CD8-positive, alpha-beta memory T cell (primary cell): Measurements from ENCODE around the gene SLC34A1. TPM values are rescaled to one million over a fixed set of nuclear protein-coding genes. Genes with fewer than 3 reads are reported as not detected.

Experiments
- CTCF ChIA-PET: fragments of 350-600 bp; sonication (Branson Sonifier 250); formaldehyde crosslinking; loops from one replicate; lab custom pipeline; 2021; ENCODE audit warnings: antibody characterized with exemption; lab: Charles Lee
- POLR2A ChIA-PET: fragments of 350-600 bp; sonication (Branson Sonifier 250); formaldehyde crosslinking; loops from one replicate; lab custom pipeline; 2021; ENCODE audit warnings: antibody characterized with exemption; lab: Charles Lee
- DNase-seq, 5 donors: peaks; one replicate each; pipeline versions ENCODE4 v3.0.0 to v3.0.0-alpha.2; 2020 to 2022; ENCODE audit warnings: mixed read lengths in 1 of 5
- H3K27ac ChIP-seq: one replicate; pipeline ENCODE4 v1.7.0; 2013; ENCODE audit warnings: low read depth, mild to moderate bottlenecking, low read length, moderate library complexity
- H3K27me3 ChIP-seq: 2 replicates; pipeline ENCODE4 v1.7.0; 2013; ENCODE audit warnings: low read length, mild to moderate bottlenecking; ENCODE audit not compliant: insufficient read depth, poor library complexity, severe bottlenecking
- H3K36me3 ChIP-seq: 2 replicates; pipeline ENCODE4 v1.7.0; 2013; ENCODE audit warnings: mild to moderate bottlenecking, low read length, moderate library complexity; ENCODE audit not compliant: insufficient read depth
- H3K4me1 ChIP-seq: 2 replicates; pipeline ENCODE4 v1.7.0; 2013; ENCODE audit warnings: mild to moderate bottlenecking, low read length, moderate library complexity; ENCODE audit not compliant: insufficient read depth
- H3K4me3 ChIP-seq: 2 replicates; pipeline ENCODE4 v1.7.0; 2013; ENCODE audit warnings: mild to moderate bottlenecking, low read length
- H3K9me3 ChIP-seq: 2 replicates; pipeline ENCODE4 v1.7.0; 2013; ENCODE audit warnings: mild to moderate bottlenecking, low read length
- H3K27ac Mint-ChIP-seq, 8 donors: one replicate each; pipeline ENCODE4 v1.8.0; 2020 to 2021; ENCODE audit warnings: mixed read lengths in 8 of 8, mild to moderate bottlenecking in 6 of 8, inconsistent platforms in 3 of 8, moderate library complexity in 3 of 8
- H3K27me3 Mint-ChIP-seq, 2 donors: one replicate each; pipeline ENCODE4 v1.8.0; 2020 to 2021; ENCODE audit warnings: mixed read lengths in 2 of 2, mild to moderate bottlenecking in 1 of 2, moderate library complexity in 1 of 2
- H3K36me3 Mint-ChIP-seq, 3 donors: one replicate each; pipeline ENCODE4 v1.8.0; 2020 to 2021; ENCODE audit warnings: mixed read lengths in 3 of 3, inconsistent platforms in 1 of 3, mild to moderate bottlenecking in 1 of 3
- H3K4me1 Mint-ChIP-seq, 3 donors: one replicate each; pipeline ENCODE4 v1.8.0; 2020 to 2021; ENCODE audit warnings: mixed read lengths in 3 of 3, inconsistent platforms in 1 of 3, mild to moderate bottlenecking in 1 of 3
- H3K4me3 Mint-ChIP-seq, 7 donors: one replicate each; pipeline ENCODE4 v1.8.0; 2020 to 2021; ENCODE audit warnings: mixed read lengths in 7 of 7, mild to moderate bottlenecking in 6 of 7, moderate library complexity in 4 of 7, inconsistent platforms in 2 of 7
- H3K9me3 Mint-ChIP-seq, 5 donors: one replicate each; pipeline ENCODE4 v1.8.0; 2020 to 2022; ENCODE audit warnings: mixed read lengths in 5 of 5, mild to moderate bottlenecking in 3 of 5, moderate library complexity in 2 of 5, inconsistent platforms in 1 of 5
- polyA plus RNA-seq: library from polyadenylated mRNA; unstranded; fragments of 300-500 nt; fragmentation: Illumina TruSeq; gene quantifications from one replicate; pipeline ENCODE4 v1.2.3, GENCODE V29; 2021
- total RNA-seq, 2 experiments: library from RNA; stranded (reverse); gene quantifications; one replicate each; pipeline ENCODE4 v1.2.3, GENCODE V29; 2021

SLC34A1 gene, protein sequence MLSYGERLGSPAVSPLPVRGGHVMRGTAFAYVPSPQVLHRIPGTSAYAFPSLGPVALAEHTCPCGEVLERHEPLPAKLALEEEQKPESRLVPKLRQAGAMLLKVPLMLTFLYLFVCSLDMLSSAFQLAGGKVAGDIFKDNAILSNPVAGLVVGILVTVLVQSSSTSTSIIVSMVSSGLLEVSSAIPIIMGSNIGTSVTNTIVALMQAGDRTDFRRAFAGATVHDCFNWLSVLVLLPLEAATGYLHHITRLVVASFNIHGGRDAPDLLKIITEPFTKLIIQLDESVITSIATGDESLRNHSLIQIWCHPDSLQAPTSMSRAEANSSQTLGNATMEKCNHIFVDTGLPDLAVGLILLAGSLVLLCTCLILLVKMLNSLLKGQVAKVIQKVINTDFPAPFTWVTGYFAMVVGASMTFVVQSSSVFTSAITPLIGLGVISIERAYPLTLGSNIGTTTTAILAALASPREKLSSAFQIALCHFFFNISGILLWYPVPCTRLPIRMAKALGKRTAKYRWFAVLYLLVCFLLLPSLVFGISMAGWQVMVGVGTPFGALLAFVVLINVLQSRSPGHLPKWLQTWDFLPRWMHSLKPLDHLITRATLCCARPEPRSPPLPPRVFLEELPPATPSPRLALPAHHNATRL
- total RNA-seq (under 1 TPM in 1 of 2 experiments, not detected in 1; 0.09 TPM), polyA plus RNA-seq (0.17 TPM)

GRCh38 chr5:177384134-177384533, at the start of gene SLC34A1:
Gene SLC34A1, plus strand, starts transcription at chr5:177384434. Its CDS starts 1,308 bp downstream, at chr5:177385742.
- Histone ChIP-seq H3K27me3 (no peaks in the 10 kb centered on the region), H3K27ac (no peak within 1 kb of the TSS), H3K4me3 (no peak within 1 kb of the TSS), H3K9me3 (no peaks in the 10 kb centered on the region), H3K4me1 (peaks cover 40% of the 10 kb centered on the region), H3K36me3 (no peaks in the 10 kb centered on the region)
- CTCF ChIA-PET, result interaction anchor here (1.0 to 16.1 kb wide), 3 partner anchors 9 to 20 kb away, joined by 3 to 291 read pairs (median 50); partner anchors contain the start of gene PFN3
- Mint-ChIP-seq H3K9me3 (no peaks in the 10 kb centered on the region), H3K4me3 (peak within 1 kb of the TSS in 2 of 7 donors; percentile 32 to 39), H3K4me1 (peaks cover 23 to 40% (median 27%) of the 10 kb centered on the region in 3 donors), H3K27me3 (peaks cover 0 to 2% of the 10 kb centered on the region in 2 donors), H3K27ac (peak within 1 kb of the TSS in 7 of 8 donors; percentile 31 to 85 (median 63)), H3K36me3 (peaks cover 0 to 2% (median 0%) of the 10 kb centered on the region in 3 donors)
- POLR2A ChIA-PET, result interaction anchor here (1.1 kb wide), 1 partner anchor 48 kb away, joined by 4 read pairs; no protein-coding TSS in a partner anchor
- no peak for DNase-seq

DNA sequence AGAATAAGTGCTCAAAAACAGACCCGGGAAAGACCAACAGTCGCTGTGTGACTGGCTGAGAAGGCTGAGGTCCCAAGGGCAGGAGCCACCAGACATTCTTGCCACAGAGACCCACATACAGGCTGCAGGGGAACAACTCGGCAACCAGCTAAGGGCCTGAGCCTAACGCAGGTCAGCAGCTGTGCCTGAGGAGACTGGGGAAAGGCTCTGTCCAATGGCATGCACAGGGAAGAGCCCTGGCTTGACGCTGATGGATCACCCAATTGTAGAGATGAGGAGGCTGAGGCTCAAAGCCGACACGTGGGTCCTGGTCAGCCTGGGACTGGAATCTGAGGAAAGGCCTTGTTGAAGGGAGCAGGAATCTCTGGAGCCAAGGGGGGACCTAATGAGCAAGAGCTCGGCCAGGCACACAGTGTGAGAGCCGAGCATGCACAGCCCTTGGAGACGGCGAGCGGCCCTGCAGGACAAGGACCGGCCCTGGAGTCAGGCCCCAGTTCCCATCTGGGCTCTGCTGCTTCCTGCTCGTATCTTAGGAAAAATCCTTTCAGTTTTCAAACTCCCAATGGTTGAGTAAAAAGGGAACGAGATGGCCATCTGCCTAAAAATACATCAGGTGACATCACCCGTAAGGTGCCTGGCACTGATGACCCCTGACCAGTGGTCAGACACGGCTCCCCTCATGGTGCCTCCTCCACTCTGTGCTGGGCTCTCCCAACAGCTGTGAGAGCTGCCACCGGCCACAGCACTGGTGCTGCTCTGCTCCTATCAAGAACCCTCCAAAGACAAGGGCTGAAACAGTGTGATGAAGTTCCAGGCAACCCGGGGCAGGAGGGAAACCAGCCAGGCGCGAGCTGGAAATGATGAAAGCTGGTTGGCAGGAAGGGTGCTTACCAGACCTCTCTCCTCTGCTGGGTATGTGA, 49.2 kb upstream of the SLC34A1 start:
- CTCF ChIA-PET, result interaction anchor here (1.3 to 2.5 kb wide), 2 partner anchors 69 to 221 kb away, joined by 3 to 7 read pairs; no protein-coding TSS in a partner anchor

GRCh38 chr5:177335701-177336065, 48.6 kb upstream of the SLC34A1 start:
- Histone ChIP-seq H3K27ac (no peak overlapping the region), H3K27me3 (no peaks in the 10 kb centered on the region), H3K36me3 (peaks cover 77% of the 10 kb centered on the region), H3K4me1 (peaks cover 12% of the 10 kb centered on the region), H3K4me3 (no peak overlapping the region), H3K9me3 (no peaks in the 10 kb centered on the region)
- Mint-ChIP-seq H3K27ac (peak overlapping the region in 1 of 8 donors; percentile 50), H3K4me3 (peak overlapping the region in 1 of 7 donors; percentile 48), H3K4me1 (peaks cover 17 to 26% (median 22%) of the 10 kb centered on the region in 3 donors), H3K36me3 (peaks cover 14 to 87% (median 25%) of the 10 kb centered on the region in 3 donors), H3K27me3 (no peaks in the 10 kb centered on the region), H3K9me3 (no peaks in the 10 kb centered on the region)
- DNase-seq, result no peak
- POLR2A ChIA-PET, result no interaction called here
- CTCF ChIA-PET, result interaction anchor here (1.3 kb wide), 1 partner anchor 222 kb away, joined by 3 read pairs; no protein-coding TSS in a partner anchor

More for the DNA sequence above, 49.2 kb upstream of the SLC34A1 start:
- Histone ChIP-seq H3K9me3 (no peaks in the 10 kb centered on the region), H3K27me3 (no peaks in the 10 kb centered on the region), H3K4me3 (no peak overlapping the region), H3K4me1 (peaks cover 12% of the 10 kb centered on the region), H3K36me3 (peaks cover 77% of the 10 kb centered on the region), H3K27ac (no peak overlapping the region)
- peaks cover 13 to 92% (median 30%) of the 10 kb centered on the region in 3 donors for H3K36me3 Mint-ChIP-seq
- no peaks in the 10 kb centered on the region for H3K9me3 Mint-ChIP-seq
- no peak for DNase-seq
- H3K27ac Mint-ChIP-seq, result peak overlapping the region in 1 of 8 donors; percentile 47
- H3K4me3 Mint-ChIP-seq, result no peak overlapping the region
- POLR2A ChIA-PET, result no interaction called here
- peaks cover 14 to 29% (median 20%) of the 10 kb centered on the region in 3 donors for H3K4me1 Mint-ChIP-seq
- no peaks in the 10 kb centered on the region for H3K27me3 Mint-ChIP-seq

- Mint-ChIP-seq H3K9me3 (no peaks in the 10 kb centered on the region), H3K4me3 (no peak overlapping the region), H3K27ac (peak overlapping the region in 1 of 8 donors; percentile 61), H3K36me3 (peaks cover 14 to 83% (median 24%) of the 10 kb centered on the region in 3 donors), H3K4me1 (peaks cover 17 to 25% (median 22%) of the 10 kb centered on the region in 3 donors), H3K27me3 (no peaks in the 10 kb centered on the region)
- H3K27me3 ChIP-seq, result no peaks in the 10 kb centered on the region
- H3K9me3 ChIP-seq, result no peaks in the 10 kb centered on the region
- peaks cover 12% of the 10 kb centered on the region for H3K4me1 ChIP-seq
- H3K27ac ChIP-seq, result no peak overlapping the region
- peaks cover 77% of the 10 kb centered on the region for H3K36me3 ChIP-seq
- CTCF ChIA-PET, result no interaction called here
- H3K4me3 ChIP-seq, result no peak overlapping the region
- POLR2A ChIA-PET, result no interaction called here
- no peak for DNase-seq
These were observed 48.1 kb upstream of the SLC34A1 start for GRCh38 chr5:177336112-177336511.

GRCh38 chr5:177336603-177337494, 47.4 kb upstream of the SLC34A1 start:
- CTCF ChIA-PET, result no interaction called here
- peaks cover 14 to 83% (median 31%) of the 10 kb centered on the region in 3 donors for H3K36me3 Mint-ChIP-seq
- no peaks in the 10 kb centered on the region for H3K9me3 Mint-ChIP-seq

DNA sequence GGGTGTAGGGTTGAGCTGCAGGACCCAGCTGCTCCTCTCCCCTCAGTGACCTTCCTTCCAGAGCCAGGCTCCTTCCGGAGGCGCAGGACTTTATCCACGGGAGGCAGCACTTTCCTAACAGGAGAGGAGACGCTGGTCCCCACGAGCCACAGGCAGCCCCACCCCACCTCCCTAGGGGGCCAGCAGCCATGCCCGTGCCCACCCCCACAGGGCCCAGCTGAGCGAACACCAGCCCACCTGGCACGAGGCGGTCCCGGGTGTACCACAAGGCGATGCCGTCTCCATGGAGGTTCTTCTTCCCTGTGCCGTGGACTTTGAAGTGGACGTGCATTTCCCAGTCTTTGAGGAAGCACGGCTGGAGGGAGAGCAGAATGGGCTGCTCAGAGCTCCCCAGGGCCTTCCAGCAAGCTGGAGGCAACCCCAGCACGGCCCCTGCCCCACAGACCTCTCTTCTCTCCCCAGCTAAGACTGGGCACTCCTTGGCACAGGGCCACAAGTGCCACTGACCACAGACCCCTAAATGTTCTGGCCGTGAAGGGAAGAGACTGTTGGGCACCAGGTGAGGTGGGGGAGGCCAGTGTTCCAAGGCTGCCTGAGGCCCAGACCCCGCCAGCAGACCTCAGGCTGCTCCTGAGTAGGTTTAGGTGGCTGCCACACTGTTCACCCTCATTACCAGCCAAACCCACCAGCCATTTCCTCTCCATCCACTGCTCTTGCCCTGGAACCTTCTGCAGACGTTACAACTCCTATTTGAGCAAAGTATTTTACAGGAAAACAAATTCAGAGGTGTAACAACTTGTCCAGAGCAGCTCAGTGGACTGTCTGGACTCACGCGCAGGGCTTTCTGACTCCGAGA, 45.8 kb upstream of the SLC34A1 start:
- Mint-ChIP-seq H3K4me3 (no peak overlapping the region), H3K9me3 (no peaks in the 10 kb centered on the region), H3K27me3 (no peaks in the 10 kb centered on the region), H3K36me3 (peaks cover 14 to 79% (median 30%) of the 10 kb centered on the region in 3 donors), H3K4me1 (peaks cover 22 to 23% (median 23%) of the 10 kb centered on the region in 3 donors), H3K27ac (peak overlapping the region in 4 of 8 donors; percentile 12 to 60 (median 37))
- ChIA-PET CTCF (interaction anchor here (1.1 kb wide), 1 partner anchor 52 kb away, joined by 4 read pairs; no protein-coding TSS in a partner anchor), POLR2A (no interaction called here)
- H3K9me3 ChIP-seq, result no peaks in the 10 kb centered on the region
- DNase-seq, result no peak
- no peak overlapping the region for H3K4me3 ChIP-seq
- H3K27ac ChIP-seq, result no peak overlapping the region
- peaks cover 61% of the 10 kb centered on the region for H3K36me3 ChIP-seq
- H3K27me3 ChIP-seq, result no peaks in the 10 kb centered on the region
- H3K4me1 ChIP-seq, result peaks cover 12% of the 10 kb centered on the region

More at GRCh38 chr5:177336603-177337494, 47.4 kb upstream of the SLC34A1 start:
- H3K27me3 Mint-ChIP-seq, result no peaks in the 10 kb centered on the region
- no peak for DNase-seq
- H3K36me3 ChIP-seq, result peaks cover 70% of the 10 kb centered on the region
- H3K4me1 Mint-ChIP-seq, result peaks cover 19 to 22% (median 21%) of the 10 kb centered on the region in 3 donors
- H3K27ac Mint-ChIP-seq, result no peak overlapping the region
- H3K9me3 ChIP-seq, result no peaks in the 10 kb centered on the region
- peaks cover 12% of the 10 kb centered on the region for H3K4me1 ChIP-seq
- no peak overlapping the region for H3K27ac ChIP-seq
- no peak overlapping the region for H3K4me3 ChIP-seq
- peak overlapping the region in 1 of 7 donors; percentile 18 for H3K4me3 Mint-ChIP-seq
- POLR2A ChIA-PET, result no interaction called here
- no peaks in the 10 kb centered on the region for H3K27me3 ChIP-seq
